SK-N-SH treated with all-trans-retinoic acid at 6 μM for 48 hours (cell line): ENCODE measurements around the gene CNTROB.

Experiments
- ATAC-seq: fragments of 200-7000 bp; cut with Tn5 transposase; 3 replicates; pipeline ENCODE4 v1.9.1; 2020; ENCODE audit warnings: mild to moderate bottlenecking, moderate library complexity
- ARNTL ChIP-seq: fragments of 450-650 bp; formaldehyde crosslinking; IDR thresholded peaks from 2 replicates; pipeline ENCODE4 v1.5.0; 2020; ENCODE audit warnings: low read depth, mild to moderate bottlenecking, moderate library complexity, borderline replicate concordance
- CSDC2 ChIP-seq: fragments of 250-450 bp; sonication (Bioruptor Pico); IDR thresholded peaks from 2 replicates; pipeline ENCODE4 v1.5.0; 2020; ENCODE audit warnings: mild to moderate bottlenecking, moderate library complexity
- ESRRG ChIP-seq: fragments of 250-450 bp; sonication (Bioruptor Pico); IDR thresholded peaks from 2 replicates; pipeline ENCODE4 v1.6.1; 2021; ENCODE audit warnings: mild to moderate bottlenecking
- GLIS3 ChIP-seq: fragments of 250-450 bp; sonication (Bioruptor Pico); IDR thresholded peaks from 2 replicates; pipeline ENCODE4 v1.5.0; 2020; ENCODE audit warnings: mild to moderate bottlenecking, moderate library complexity
- ISL1 ChIP-seq: fragments of 250-450 bp; sonication (Bioruptor Pico); IDR thresholded peaks from 2 replicates; pipeline ENCODE4 v2.1.2; 2022; ENCODE audit warnings: mild to moderate bottlenecking, moderate library complexity
- OSR1 ChIP-seq: fragments of 250-450 bp; sonication (Bioruptor Pico); IDR thresholded peaks from 2 replicates; pipeline ENCODE4 v1.8.0; 2022; ENCODE audit warnings: moderate library complexity, mild to moderate bottlenecking, inconsistent platforms
- PATZ1 ChIP-seq: fragments of 250-450 bp; sonication (Bioruptor Pico); IDR thresholded peaks from 2 replicates; pipeline ENCODE4 v1.8.0; 2020; ENCODE audit warnings: mild to moderate bottlenecking, moderate library complexity, borderline replicate concordance
- PPARA ChIP-seq: fragments of 250-450 bp; sonication (Bioruptor Pico); IDR thresholded peaks from 2 replicates; pipeline ENCODE4 v1.5.0; 2020; ENCODE audit warnings: mild to moderate bottlenecking, borderline replicate concordance
- RARB ChIP-seq: fragments of 250-450 bp; sonication (Bioruptor Pico); IDR thresholded peaks from 2 replicates; pipeline ENCODE4 v1.8.0; 2021; ENCODE audit warnings: mild to moderate bottlenecking, moderate library complexity
- TCF4 ChIP-seq: fragments of 250-450 bp; sonication (Bioruptor Pico); IDR thresholded peaks from 2 replicates; pipeline ENCODE4 v1.8.0; 2021; ENCODE audit warnings: mild to moderate bottlenecking, moderate library complexity, borderline replicate concordance
- TOX ChIP-seq: fragments of 250-450 bp; sonication (Bioruptor Pico); IDR thresholded peaks from 2 replicates; pipeline ENCODE4 v1.8.0; 2021; ENCODE audit warnings: mild to moderate bottlenecking, moderate library complexity, borderline replicate concordance
- ZC3H10 ChIP-seq: fragments of 250-450 bp; sonication (Bioruptor Pico); IDR thresholded peaks from 2 replicates; pipeline ENCODE4 v1.5.1; 2021; ENCODE audit warnings: mild to moderate bottlenecking, moderate library complexity
- ZFP3 ChIP-seq: fragments of 250-450 bp; sonication (Bioruptor Pico); IDR thresholded peaks from 2 replicates; pipeline ENCODE4 v1.5.0; 2020; ENCODE audit warnings: mild to moderate bottlenecking, moderate library complexity
- ZFP30 ChIP-seq: fragments of 450-650 bp; formaldehyde crosslinking; IDR thresholded peaks from 2 replicates; pipeline ENCODE4 v1.5.0; 2022; ENCODE audit warnings: mild to moderate bottlenecking, moderate library complexity
- ZNF565 ChIP-seq: fragments of 450-650 bp; formaldehyde crosslinking; conservative IDR thresholded peaks from 2 replicates; pipeline ENCODE4 v1.5.0; 2020; ENCODE audit warnings: low read depth, mild to moderate bottlenecking, moderate library complexity
- ZNF70 ChIP-seq: fragments of 450-650 bp; formaldehyde crosslinking; IDR thresholded peaks from 2 replicates; pipeline ENCODE4 v1.5.0; 2020; ENCODE audit warnings: mild to moderate bottlenecking, moderate library complexity
- ZNF8 ChIP-seq: fragments of 450-650 bp; formaldehyde crosslinking; IDR thresholded peaks from 2 replicates; pipeline ENCODE4 v1.5.0; 2020; ENCODE audit warnings: mild to moderate bottlenecking, moderate library complexity
- TF ChIP-seq, protein P1 (sequence below): fragments of 250-450 bp; sonication (Bioruptor Pico); IDR thresholded peaks from 2 replicates; pipeline ENCODE4 v1.5.1; 2021; ENCODE audit warnings: mild to moderate bottlenecking, moderate library complexity
- TF ChIP-seq, protein P2 (sequence below): fragments of 250-450 bp; sonication (Bioruptor Pico); IDR thresholded peaks from 2 replicates; pipeline ENCODE4 v1.5.1; 2020; ENCODE audit warnings: low read depth, mild to moderate bottlenecking, moderate library complexity
- TF ChIP-seq, protein P3 (sequence below): fragments of 250-450 bp; sonication (Bioruptor Pico); IDR thresholded peaks from 2 replicates; pipeline ENCODE4 v1.8.0; 2021; ENCODE audit warnings: low read depth, mild to moderate bottlenecking, moderate library complexity, borderline replicate concordance
- TF ChIP-seq, protein P4 (sequence below): fragments of 250-450 bp; sonication (Bioruptor Pico); IDR thresholded peaks from 2 replicates; pipeline ENCODE4 v1.5.0; 2020; ENCODE audit warnings: mild to moderate bottlenecking, moderate library complexity

CNTROB gene

DNA sequence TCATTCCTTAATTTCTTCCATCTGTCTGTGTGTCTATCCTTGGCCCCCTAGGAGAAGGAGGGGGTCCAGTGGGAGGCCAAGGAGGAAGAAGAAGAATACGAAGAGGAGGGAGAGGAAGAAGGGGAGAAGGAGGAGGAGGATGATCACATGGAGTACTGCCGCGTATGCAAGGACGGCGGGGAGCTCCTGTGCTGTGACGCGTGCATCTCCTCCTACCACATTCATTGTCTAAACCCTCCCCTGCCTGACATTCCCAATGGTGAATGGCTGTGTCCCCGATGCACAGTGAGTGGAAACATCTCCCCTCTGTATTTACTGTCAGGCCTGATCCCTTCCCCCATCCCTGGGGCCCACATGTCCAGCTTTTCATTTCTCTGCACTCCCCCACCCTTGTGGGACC, 37.1 kb upstream of the CNTROB start:
- TF ChIP-seq CSDC2 (CRISPR knock-in tag) (no peak), RARB (no peak), TOX (CRISPR knock-in tag) (no peak), OSR1 (CRISPR knock-in tag) (no peak), PPARA (no peak), ZFP30 (CRISPR knock-in tag) (no peak), ZFP3 (no peak), GLIS3 (CRISPR knock-in tag) (no peak), ZNF8 (no peak), ISL1 (no peak), ZNF70 (CRISPR knock-in tag) (no peak), ESRRG (CRISPR knock-in tag) (no peak), PATZ1 (no peak), ZNF565 (CRISPR knock-in tag) (no peak)
- TF ChIP-seq, protein P1, sequence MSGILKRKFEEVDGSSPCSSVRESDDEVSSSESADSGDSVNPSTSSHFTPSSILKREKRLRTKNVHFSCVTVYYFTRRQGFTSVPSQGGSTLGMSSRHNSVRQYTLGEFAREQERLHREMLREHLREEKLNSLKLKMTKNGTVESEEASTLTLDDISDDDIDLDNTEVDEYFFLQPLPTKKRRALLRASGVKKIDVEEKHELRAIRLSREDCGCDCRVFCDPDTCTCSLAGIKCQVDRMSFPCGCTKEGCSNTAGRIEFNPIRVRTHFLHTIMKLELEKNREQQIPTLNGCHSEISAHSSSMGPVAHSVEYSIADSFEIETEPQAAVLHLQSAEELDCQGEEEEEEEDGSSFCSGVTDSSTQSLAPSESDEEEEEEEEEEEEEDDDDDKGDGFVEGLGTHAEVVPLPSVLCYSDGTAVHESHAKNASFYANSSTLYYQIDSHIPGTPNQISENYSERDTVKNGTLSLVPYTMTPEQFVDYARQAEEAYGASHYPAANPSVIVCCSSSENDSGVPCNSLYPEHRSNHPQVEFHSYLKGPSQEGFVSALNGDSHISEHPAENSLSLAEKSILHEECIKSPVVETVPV (CRISPR knock-in tag) = no peak
- TF ChIP-seq, protein P2, sequence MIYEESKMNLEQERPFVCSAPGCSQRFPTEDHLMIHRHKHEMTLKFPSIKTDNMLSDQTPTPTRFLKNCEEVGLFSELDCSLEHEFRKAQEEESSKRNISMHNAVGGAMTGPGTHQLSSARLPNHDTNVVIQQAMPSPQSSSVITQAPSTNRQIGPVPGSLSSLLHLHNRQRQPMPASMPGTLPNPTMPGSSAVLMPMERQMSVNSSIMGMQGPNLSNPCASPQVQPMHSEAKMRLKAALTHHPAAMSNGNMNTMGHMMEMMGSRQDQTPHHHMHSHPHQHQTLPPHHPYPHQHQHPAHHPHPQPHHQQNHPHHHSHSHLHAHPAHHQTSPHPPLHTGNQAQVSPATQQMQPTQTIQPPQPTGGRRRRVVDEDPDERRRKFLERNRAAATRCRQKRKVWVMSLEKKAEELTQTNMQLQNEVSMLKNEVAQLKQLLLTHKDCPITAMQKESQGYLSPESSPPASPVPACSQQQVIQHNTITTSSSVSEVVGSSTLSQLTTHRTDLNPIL (CRISPR knock-in tag) = no peak
- ATAC-seq = no peak

- TF ChIP-seq ZFP30 (CRISPR knock-in tag) (no peak), ZC3H10 (no peak), PPARA (no peak), GLIS3 (CRISPR knock-in tag) (no peak), TOX (CRISPR knock-in tag) (no peak), TCF4 (CRISPR knock-in tag) (no peak), PATZ1 (no peak), RARB (no peak)
- TF ChIP-seq, protein P3, sequence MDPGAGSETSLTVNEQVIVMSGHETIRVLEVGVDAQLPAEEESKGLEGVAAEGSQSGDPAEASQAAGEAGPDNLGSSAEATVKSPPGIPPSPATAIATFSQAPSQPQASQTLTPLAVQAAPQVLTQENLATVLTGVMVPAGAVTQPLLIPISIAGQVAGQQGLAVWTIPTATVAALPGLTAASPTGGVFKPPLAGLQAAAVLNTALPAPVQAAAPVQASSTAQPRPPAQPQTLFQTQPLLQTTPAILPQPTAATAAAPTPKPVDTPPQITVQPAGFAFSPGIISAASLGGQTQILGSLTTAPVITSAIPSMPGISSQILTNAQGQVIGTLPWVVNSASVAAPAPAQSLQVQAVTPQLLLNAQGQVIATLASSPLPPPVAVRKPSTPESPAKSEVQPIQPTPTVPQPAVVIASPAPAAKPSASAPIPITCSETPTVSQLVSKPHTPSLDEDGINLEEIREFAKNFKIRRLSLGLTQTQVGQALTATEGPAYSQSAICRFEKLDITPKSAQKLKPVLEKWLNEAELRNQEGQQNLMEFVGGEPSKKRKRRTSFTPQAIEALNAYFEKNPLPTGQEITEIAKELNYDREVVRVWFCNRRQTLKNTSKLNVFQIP (CRISPR knock-in tag) = no peak
- no peak for ATAC-seq
Observed at GRCh38 chr17:7897090-7897489, 34.9 kb upstream of the CNTROB start.

- ATAC-seq = peak; percentile 90
- no peak for TF ChIP-seq TCF4 (CRISPR knock-in tag)
- no peak for TF ChIP-seq ZNF70 (CRISPR knock-in tag)
- TF ChIP-seq PPARA = no peak
- TF ChIP-seq ESRRG (CRISPR knock-in tag) = no peak
- TF ChIP-seq, all 23 proteins: peak for 0
Observed at GRCh38 chr17:7897773-7898172, 34.2 kb upstream of the CNTROB start.

GRCh38 chr17:7903154-7904103, 28.6 kb upstream of the CNTROB start:
- no peak for ATAC-seq
- no peak for TF ChIP-seq ZNF70 (CRISPR knock-in tag)
- TF ChIP-seq TOX (CRISPR knock-in tag) = no peak
- TF ChIP-seq ZC3H10 = no peak
- TF ChIP-seq OSR1 (CRISPR knock-in tag) = no peak
- TF ChIP-seq ARNTL (CRISPR knock-in tag) = no peak
- no peak for TF ChIP-seq CSDC2 (CRISPR knock-in tag)
- TF ChIP-seq, protein P4, sequence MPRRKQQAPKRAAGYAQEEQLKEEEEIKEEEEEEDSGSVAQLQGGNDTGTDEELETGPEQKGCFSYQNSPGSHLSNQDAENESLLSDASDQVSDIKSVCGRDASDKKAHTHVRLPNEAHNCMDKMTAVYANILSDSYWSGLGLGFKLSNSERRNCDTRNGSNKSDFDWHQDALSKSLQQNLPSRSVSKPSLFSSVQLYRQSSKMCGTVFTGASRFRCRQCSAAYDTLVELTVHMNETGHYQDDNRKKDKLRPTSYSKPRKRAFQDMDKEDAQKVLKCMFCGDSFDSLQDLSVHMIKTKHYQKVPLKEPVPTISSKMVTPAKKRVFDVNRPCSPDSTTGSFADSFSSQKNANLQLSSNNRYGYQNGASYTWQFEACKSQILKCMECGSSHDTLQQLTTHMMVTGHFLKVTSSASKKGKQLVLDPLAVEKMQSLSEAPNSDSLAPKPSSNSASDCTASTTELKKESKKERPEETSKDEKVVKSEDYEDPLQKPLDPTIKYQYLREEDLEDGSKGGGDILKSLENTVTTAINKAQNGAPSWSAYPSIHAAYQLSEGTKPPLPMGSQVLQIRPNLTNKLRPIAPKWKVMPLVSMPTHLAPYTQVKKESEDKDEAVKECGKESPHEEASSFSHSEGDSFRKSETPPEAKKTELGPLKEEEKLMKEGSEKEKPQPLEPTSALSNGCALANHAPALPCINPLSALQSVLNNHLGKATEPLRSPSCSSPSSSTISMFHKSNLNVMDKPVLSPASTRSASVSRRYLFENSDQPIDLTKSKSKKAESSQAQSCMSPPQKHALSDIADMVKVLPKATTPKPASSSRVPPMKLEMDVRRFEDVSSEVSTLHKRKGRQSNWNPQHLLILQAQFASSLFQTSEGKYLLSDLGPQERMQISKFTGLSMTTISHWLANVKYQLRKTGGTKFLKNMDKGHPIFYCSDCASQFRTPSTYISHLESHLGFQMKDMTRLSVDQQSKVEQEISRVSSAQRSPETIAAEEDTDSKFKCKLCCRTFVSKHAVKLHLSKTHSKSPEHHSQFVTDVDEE (CRISPR knock-in tag) = no peak
- TF ChIP-seq PATZ1 = no peak
